ENCODE measurements around the gene SLC35F6. TPM values are rescaled to one million over a fixed set of nuclear protein-coding genes. Genes with fewer than 3 reads are reported as not detected.
"Not testable (repeated sequence)": the region's sequence is repeated elsewhere in the genome, so short reads cannot be mapped to it uniquely, and the experiment has no call there.

SLC35F6 gene
- total RNA-seq, 1 donor, result 80.8 TPM

- no peak overlapping the region for H3K4me3 ChIP-seq (ENCODE audit: low read depth, low read length)
- no peak for DNase-seq (ENCODE audit: low read depth)
- no peak for TF ChIP-seq CTCF (IDR thresholded peaks at IDR 0.05; ENCODE audit: insufficient read depth, low read length)
These were observed 20.6 kb downstream of the SLC35F6 start for GRCh38 chr2:26784570-26785234.

GRCh38 chr2:26785431-26786206 is 21.5 kb downstream of the SLC35F6 start, which contains the start of gene CENPA:
Gene CENPA (plus strand): TSS chr2:26786056. CDS start chr2:26786197, 141 bp downstream.
- peak within 1 kb of the TSS; percentile 78 for H3K4me3 ChIP-seq (ENCODE audit: low read depth, low read length)
- TF ChIP-seq CTCF (IDR thresholded peaks at IDR 0.05; ENCODE audit: insufficient read depth, low read length), result peak; percentile 28
- DNase-seq (ENCODE audit: low read depth), result peak; percentile 100

- peak overlapping the region; percentile 78 for H3K4me3 ChIP-seq (ENCODE audit: low read depth, low read length)
- no peak for DNase-seq (ENCODE audit: low read depth)
- TF ChIP-seq CTCF (IDR thresholded peaks at IDR 0.05; ENCODE audit: insufficient read depth, low read length), result no peak
These were observed 22.3 kb downstream of the SLC35F6 start for GRCh38 chr2:26786207-26787028.

DNA sequence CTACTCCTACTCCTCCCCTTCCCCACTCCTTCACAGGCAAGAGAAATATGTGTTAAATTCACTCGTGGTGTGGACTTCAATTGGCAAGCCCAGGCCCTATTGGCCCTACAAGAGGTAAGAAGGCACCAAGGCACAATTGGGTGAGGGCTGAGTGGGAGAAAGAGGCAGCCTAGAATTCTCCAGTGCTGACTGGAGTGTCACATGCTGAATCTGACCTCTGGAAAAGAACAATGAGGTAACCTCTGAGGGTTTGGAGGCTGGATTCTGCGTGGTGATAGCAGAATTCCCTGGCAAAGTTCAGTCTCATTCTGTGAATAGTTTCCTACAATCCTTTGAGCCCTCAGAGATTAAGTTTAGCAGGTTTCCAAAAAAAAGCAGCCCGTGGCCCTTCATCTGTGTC is 28.6 kb downstream of the SLC35F6 start:
- no peak overlapping the region for H3K4me3 ChIP-seq (ENCODE audit: low read depth, low read length)
- peak; percentile 79 for DNase-seq (ENCODE audit: low read depth)
- TF ChIP-seq CTCF (IDR thresholded peaks at IDR 0.05; ENCODE audit: insufficient read depth, low read length), result no peak

DNA sequence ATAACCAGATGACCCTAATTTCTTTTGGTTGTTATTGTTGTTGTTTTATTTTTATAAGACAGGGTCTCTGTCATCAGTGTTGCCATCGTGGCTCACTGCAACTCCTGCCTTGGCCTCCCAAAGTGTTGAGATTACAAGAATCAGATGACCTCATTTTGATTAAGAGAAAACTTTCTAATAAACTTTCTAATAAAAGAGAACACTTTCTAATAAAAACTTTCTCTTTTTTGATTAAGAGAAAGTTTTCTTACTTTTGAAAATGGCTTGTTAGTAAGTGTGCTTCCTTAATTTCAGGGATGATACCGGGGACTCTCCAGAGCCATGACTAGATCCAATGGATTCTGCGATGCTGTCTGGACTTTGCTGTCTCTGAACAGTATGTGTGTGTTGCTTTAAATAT is 29.4 kb downstream of the SLC35F6 start:
- no peak for TF ChIP-seq CTCF (IDR thresholded peaks at IDR 0.05; ENCODE audit: insufficient read depth, low read length)
- no peak overlapping the region for H3K4me3 ChIP-seq (ENCODE audit: low read depth, low read length)
- DNase-seq (ENCODE audit: low read depth), result no peak

DNA sequence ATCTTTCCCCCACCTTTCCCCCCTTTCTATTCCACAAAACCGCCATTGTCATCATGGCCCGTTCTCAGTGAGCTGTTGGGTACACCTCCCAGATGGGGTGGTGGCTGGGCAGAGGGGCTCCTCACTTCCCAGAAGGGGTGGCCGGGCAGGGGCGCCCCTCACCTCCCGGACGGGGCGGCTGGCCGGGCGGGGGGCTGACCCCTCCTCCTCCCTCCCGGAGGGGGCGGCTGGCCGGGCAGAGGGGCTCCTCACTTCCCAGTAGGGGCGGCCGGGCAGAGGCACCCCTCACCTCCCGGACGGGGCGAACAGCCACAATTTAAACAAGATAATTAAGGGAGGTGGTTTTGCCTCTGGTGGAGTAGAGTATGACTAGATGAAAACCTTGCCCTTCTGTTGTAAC is 31.1 kb downstream of the SLC35F6 start:
- not testable (repeated sequence) for H3K4me3 ChIP-seq (ENCODE audit: low read depth, low read length); DNase-seq (ENCODE audit: low read depth)

DNA sequence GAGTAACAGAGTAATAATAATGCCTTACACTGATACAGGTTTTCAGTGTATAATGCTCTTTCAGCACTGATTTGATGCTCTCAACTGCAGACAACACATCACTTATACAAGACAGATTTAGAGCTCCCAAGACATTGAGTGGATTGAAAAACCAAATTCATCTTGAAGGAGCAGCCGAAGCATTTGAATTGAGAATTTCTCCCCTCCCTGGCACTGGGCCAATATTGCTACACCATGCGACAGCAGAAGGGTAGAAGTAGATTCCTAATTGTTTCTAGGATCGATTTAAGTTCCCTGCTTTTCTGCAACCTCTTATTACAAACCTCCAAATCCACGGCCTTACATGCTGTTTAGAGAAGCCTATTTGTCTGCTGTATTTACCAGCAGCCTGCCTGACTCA is 37.2 kb downstream of the SLC35F6 start:
- TF ChIP-seq CTCF (IDR thresholded peaks at IDR 0.05; ENCODE audit: insufficient read depth, low read length), result no peak
- H3K4me3 ChIP-seq (ENCODE audit: low read depth, low read length), result no peak overlapping the region
- no peak for DNase-seq (ENCODE audit: low read depth)

All from fibroblast of the aortic adventitia (primary cell).